ENCODE measurements around the gene MAP1S.
"Not testable (repeated sequence)": the region's sequence is repeated elsewhere in the genome, so short reads cannot be mapped to it uniquely, and the experiment has no call there.

MAP1S gene

DNA sequence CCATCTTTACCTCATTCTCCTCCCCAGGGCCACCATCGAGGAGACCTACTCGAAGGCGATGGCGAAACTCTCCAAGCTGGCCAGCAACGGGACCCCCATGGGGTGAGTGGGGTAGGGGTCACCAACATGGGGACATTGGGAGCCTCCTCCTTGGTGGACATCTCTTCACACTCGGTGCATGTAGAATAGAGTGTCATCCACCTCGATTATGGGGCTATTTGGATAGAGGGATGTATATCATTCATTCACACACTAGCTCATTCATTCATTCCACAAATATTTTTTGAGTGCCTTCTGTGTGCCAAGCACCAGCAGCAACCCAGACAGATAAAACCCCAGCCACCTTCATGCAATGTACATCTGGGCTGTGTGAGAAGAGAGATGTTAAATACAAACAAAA is 45.1 kb downstream of the MAP1S start:
- DNase-seq, result no peak

DNA sequence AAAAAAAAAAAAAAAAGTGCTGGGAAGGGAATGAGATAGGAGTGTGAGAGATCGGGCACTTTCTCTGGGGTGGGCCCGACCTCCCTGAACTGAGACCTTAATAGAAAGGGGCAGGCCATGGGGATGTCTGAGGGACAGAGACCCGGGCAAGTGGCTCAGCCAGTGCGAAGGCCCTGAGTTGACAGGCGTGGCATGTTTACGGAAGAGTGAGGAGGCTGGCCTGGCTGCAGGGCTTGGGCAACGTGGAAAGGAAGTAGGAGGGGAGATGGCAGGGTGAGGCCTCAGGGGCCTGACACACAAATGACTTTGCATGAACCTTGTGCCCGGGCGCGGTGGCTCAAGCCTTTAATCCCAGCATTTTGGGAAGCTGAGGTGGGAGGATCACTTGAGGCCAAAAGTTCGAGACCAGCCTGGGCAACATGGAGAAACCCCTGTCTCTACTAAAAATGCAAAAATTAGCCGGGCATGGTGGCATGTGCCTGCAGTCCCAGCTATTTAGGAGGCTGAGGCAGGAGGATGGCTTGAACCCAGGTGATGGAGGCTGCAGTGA is 45.9 kb downstream of the MAP1S start:
- DNase-seq, result no peak

DNA sequence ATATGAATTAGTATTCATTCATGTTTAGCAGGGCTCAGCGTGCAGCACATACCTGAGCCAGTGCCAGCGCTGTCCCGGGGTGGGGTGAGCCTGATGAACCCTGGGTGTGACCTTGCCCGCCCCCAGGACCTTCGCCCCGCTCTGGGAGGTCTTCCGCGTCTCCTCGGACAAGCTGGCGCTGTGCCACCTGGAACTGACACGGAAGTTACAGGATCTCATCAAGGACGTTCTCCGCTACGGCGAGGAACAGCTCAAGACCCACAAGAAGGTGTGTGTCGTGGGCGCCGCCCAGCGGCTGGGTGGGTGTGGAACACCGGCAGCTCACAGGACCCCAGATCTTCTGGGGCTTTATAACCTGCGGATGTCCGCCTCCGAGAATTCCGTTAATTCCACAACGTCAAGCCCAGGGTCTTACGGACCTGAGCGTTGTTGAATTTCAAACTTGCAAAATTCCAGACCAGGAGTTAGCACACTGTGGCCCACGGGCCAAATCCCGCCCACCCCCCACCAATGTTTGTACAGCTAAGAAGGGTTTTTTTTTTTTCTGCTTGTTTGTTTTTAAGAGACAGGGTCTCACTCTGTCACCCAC is 47.4 kb downstream of the MAP1S start:
- DNase-seq, result peak; percentile 98

DNA sequence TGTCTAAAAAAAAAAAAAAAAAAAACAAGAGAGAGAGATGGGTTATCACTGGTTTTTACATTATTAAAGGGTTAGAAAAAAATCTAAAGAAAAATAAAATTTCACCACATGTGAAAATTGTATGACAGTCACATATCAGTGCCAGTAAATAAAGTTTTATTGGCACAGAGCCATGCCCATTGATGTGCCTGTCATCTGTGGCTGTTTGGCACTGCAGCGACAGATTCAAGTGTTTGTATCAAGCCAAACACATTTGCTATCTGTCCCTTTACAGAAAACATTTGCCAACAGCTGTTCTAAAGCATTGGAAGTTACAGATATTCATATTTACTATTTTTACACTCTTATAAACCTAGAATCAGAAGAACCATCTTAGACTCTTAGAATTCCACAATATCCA is 48.3 kb downstream of the MAP1S start:
- DNase-seq, result no peak

DNA sequence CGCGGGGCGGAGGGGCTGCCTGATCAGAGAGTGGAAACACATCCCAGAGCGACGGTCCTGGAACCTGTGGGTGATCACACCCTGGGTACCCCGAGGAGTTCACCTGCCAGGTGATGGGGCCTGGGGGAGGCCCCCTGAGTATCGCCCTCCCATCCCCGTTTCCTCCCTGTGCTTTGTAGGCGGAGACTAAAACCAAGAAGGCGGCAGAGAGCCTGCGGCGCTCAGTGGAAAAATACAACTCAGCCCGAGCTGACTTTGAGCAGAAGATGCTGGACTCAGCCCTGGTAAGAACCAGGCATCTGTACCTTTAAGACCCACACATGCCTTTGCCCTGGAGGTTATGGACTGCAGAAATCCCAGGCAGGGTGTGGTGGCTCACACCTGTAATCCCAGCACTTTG is 51.3 kb downstream of the MAP1S start:
- no peak for DNase-seq

DNA sequence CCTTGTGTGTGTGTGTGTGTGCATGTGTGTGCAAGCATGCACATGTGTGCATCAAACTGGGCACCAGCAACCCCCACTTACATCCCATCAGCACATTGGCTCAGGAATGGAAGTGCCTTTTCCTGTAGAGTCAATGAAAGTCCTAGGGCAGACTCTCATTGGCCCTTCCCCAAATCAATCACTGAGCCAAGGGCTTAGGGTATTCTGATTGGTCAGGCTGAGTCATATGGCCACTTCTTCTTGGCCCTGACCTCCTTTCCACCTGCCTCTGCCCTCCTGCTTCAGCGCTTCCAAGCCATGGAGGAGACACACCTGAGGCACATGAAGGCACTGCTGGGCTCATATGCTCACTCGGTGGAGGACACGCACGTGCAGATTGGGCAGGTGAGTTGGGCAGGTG is 52.9 kb downstream of the MAP1S start:
- peak; percentile 54 for DNase-seq

DNA sequence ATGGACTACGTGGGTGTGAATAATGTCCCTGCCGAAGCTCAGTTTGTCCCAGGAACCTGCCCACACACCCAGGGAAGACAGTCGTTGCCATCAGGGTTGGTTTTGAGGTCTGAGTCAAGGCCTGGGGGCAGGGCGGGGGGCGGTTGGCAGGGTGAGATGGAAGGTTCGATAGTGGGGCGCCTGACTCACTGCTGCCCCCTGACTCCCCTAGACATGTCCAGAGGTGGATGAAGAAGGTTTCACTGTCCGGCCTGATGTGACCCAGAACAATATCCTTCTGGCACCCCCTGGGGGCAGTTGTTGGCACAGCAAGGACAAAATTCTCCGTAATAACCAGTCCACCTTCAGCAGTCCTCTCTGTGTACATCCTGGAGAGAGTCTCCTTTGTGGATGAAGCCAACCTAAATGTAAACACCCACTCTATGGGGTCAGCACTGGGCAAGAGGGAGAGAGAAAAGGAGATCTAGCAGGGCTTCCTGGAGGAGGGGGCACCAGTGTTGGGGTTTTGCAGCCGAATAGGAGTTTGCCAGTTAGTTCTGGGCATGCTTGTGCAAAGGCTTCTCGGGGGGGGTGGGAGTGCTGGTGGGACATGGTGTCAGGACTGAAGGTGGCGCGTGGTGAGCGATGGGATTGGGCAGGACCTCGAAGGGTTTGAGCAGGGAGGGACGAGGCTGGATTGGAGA is 56.1 kb downstream of the MAP1S start:
- DNase-seq, result peak; percentile 59

DNA sequence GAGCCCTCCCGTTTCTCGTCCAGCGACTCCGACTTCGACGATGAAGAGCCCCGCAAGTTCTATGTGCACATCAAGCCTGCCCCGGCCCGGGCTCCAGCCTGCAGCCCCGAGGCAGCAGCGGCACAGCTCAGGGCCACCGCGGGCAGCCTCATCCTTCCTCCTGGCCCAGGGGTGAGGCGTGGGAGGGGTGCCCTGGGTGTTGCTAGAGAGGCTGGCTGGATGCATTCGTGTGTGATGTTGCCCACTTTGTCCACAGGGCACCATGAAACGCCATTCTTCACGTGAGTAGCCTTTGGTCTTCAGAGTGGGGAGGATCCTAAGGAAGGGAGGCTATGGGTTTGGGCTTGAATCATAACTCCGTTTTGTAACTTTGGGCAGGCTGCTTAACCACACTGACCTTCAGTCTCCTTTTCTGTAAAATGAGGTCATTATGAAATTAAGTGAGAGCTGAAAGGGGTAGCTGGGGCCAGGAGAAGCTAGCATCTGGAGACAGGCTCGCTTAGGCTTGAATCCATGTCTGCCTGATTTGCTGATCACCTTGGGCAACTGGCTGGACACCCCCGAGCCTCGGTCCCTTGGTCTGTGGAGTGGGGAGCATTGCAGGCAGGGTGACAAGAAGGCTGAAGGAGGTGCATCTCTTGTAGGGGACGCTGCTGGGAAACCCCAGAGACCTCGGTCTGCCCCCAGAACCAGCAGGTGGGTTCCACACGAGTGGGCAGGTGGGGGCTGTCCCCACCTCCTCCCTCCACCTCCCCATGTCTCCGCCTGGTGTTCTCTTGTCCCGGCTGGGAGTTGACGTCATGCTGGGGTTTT is 56.9 kb downstream of the MAP1S start:
- no peak for DNase-seq

DNA sequence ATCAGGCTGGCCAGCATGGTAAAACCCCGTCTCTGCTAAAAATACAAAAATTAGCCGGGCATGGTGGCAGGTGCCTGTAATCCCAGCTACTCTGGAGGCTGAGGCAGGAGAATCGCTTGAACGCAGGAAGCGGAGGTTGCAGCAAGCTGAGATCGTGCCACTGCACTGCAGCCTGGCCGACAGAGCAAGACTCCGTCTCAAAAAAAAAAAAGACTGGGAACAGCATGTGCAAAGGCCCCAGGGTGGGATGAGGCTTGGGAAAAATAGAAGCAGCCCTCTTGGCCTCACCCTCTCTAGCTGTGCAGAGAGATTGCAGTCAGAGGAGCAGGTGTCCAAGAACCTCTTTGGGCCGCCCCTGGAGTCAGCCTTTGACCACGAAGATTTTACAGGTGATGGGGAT is 58.6 kb downstream of the MAP1S start:
- DNase-seq, result not testable (repeated sequence)

DNA sequence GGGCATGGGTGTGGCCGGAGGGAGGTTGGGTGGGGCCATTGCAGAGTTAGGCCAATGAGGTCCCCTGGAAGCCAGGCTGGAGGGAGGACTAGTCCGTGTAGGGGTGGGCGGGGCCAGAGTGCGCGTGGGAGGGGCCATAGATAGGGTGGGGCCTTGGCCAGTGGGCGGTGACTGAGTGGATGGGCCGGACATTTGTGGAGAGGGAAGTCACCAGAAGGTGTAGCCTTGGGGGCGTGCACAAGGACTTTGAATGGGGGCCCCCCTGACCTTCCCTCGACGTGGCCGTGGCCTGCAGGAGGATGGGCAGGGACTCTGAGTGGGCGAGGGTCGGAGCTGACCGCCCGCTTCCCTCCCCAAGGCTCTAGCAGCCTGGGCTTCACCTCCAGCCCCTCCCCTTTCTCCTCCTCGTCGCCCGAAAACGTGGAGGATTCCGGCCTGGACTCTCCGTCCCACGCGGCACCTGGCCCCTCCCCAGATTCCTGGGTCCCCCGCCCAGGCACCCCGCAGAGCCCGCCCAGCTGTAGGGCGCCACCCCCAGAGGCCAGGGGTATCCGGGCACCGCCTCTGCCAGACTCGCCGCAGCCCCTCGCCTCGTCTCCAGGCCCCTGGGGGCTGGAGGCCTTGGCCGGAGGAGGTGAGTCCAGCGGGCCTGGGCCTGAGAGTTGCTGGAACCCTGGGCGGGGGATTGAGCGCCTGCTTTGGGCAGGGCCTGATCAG is 59.1 kb downstream of the MAP1S start:
- DNase-seq, result peak; percentile 97

DNA sequence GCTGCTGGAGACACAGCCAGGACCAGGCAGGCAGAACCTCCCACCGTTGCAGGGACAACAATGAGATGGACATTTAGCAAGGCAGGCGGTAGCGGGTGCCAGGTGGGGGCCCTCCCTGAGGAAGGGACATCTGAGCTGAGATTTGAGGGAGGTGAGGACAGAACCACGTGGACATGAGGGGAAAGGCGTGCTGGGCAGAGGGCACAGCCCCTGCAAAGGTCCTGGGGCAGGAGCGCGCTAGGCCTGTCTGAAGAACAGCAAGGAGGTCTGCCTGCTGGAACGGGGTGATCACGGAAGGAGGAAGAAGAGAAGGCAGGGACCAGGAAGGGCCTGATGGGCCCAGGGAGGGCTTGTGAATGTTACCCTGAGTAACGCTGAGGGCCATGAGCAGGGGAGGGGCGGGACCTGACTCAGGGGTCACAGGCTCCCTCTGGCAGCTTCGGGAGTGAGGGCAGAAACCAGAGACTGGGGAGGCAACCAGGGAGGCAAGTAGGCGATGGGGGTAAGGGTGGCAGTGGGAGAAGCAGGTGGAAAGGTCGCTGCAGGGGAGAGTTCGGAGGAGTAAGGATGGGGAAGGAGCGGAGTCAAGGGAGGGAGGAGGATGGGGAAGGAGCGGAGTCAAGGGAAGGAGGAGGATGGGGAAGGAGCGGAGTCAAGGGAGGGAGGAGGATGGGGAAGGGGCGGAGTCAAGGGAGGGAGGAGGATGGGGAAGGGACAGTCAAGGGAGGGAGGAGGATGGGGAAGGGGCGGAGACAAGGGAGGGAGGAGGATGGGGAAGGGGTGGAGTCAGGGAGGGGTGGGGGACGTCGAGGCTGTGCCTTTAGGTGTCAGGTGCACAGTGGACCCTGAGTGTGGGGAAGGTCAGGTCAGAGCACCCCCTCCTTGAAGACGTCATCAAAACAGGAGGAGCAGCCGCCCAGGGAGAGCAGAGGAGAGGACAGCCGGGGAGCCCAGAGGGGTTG is 60.0 kb downstream of the MAP1S start:
- peak; percentile 93 for DNase-seq

DNA sequence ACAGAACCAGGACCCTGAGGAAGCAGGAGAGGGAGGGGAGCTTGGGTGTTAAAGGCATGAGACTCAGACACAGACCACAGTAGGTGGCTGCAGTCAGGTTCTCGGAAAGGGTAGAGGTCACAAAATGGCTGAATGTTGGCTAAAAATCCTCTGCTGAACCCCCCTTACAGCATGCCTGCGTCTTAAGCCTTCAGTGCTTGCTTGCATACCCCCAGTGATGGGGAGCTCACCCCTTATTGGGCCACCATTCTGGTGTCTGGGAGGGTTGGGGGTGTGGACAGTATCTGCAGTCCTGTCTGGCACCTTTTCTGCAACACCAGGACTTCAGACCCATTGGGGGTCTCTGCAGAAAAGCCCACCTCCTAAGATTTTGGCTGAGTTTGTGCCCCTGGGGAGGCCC is 61.5 kb downstream of the MAP1S start:
- no peak for DNase-seq

DNA sequence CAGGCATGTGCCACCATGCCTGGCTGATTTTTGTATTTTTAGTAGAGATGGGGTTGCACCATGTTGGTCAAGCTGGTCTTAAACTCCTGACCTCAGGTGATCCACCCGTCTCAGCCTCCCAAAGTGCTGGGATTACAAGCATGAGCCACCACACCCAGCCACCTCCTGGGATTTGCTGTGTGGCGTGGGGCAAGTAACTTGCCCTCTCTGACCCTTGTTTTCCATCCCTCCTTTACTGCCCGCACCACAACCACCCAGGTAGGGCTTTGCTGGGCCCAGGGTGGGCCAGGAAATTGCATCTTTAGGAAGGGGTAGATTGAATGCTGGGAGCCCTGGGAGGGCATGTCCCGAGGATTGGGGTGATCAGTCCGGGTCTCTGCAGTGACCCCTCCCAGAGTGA is 64.4 kb downstream of the MAP1S start:
- DNase-seq, result not testable (repeated sequence)
